B cell (primary cell): Measurements from ENCODE around the gene CALN1.
"Not testable (repeated sequence)": the region's sequence is repeated elsewhere in the genome, so short reads cannot be mapped to it uniquely, and the experiment has no call there.

Experiments used
- CTCF ChIP-seq: fragments of 200-600 bp; IDR thresholded peaks from one replicate; pipeline ENCODE4 v1.8.0; 2022; ENCODE audit warnings: antibody characterized with exemption, mild to moderate bottlenecking
- EZH2 ChIP-seq: IDR thresholded peaks from 2 replicates; pipeline ENCODE4 v1.6.1; 2012; ENCODE audit warnings: borderline replicate concordance, low read depth, mild to moderate bottlenecking, moderate library complexity, low read length; ENCODE audit not compliant: insufficient read depth, poor library complexity, severe bottlenecking

- TF ChIP-seq CTCF, EZH2: not testable (repeated sequence)
Measured at GRCh38 chr7:71914204-71914603, 497.9 kb downstream of the CALN1 start.
